Measurements from ENCODE around the gene ABTB1. TPM values are rescaled to one million over a fixed set of nuclear protein-coding genes. Genes with fewer than 3 reads are reported as not detected.

ABTB1 gene
- total and polyA plus RNA-seq, 9 donors = 5.5 to 64.4 (median 26.7) TPM

- no peak for TF ChIP-seq POLR2A (IDR thresholded peaks at IDR 0.05)
- TF ChIP-seq CTCF (IDR thresholded peaks at IDR 0.05) = no peak
- TF ChIP-seq EP300 (IDR thresholded peaks at IDR 0.05) = no peak
- Histone ChIP-seq H3K9me3 (no peaks in the 10 kb centered on the region), H3K4me1 (ENCODE audit: insufficient read depth) (no peaks in the 10 kb centered on the region), H3K27me3 (no peaks in the 10 kb centered on the region), H3K27ac (no peak overlapping the region), H3K36me3 (no peaks in the 10 kb centered on the region), H3K4me3 (no peak overlapping the region)
- DNase-seq = peak in 3 of 5 donors; percentile 15 to 28 (median 16)
- intact Hi-C loops (cut with DNase I) = loop anchor here in 1 of 4 donors (10.0 kb wide), 1 partner anchor 83 kb away; the partner anchor contains the start of genes MCM2 and TPRA1
- 87 to 89% (median 88%) methylated on average over 17 of the region's 17 CpGs for WGBS, 3 donors
Measured at GRCh38 chr3:127677541-127678314, 5.0 kb downstream of the ABTB1 start.

- peak in 1 of 5 donors; percentile 6 for DNase-seq
- WGBS, 3 donors = 91 to 94% (median 92%) methylated on average over 8 of the region's 8 CpGs
- H3K4me3 ChIP-seq = no peak overlapping the region
- H3K27ac ChIP-seq = no peak overlapping the region
- no peaks in the 10 kb centered on the region for H3K4me1 ChIP-seq (ENCODE audit: insufficient read depth)
- H3K27me3 ChIP-seq = no peaks in the 10 kb centered on the region
- TF ChIP-seq EP300 (IDR thresholded peaks at IDR 0.05) (no peak), CTCF (IDR thresholded peaks at IDR 0.05) (no peak), POLR2A (IDR thresholded peaks at IDR 0.05) (no peak)
- H3K9me3 ChIP-seq = no peaks in the 10 kb centered on the region
- intact Hi-C loops (cut with DNase I) = loop anchor here in 1 of 4 donors (10.0 kb wide), 1 partner anchor 83 kb away; the partner anchor contains the start of genes MCM2 and TPRA1
- no peaks in the 10 kb centered on the region for H3K36me3 ChIP-seq
Measured at GRCh38 chr3:127678315-127678599, 5.5 kb downstream of the ABTB1 start.

GRCh38 chr3:127678611-127679533 is 6.1 kb downstream of the ABTB1 start:
- Histone ChIP-seq H3K36me3 (no peaks in the 10 kb centered on the region), H3K4me1 (ENCODE audit: insufficient read depth) (no peaks in the 10 kb centered on the region), H3K27me3 (no peaks in the 10 kb centered on the region), H3K4me3 (no peak overlapping the region), H3K9me3 (no peaks in the 10 kb centered on the region), H3K27ac (no peak overlapping the region)
- intact Hi-C loops (cut with DNase I) = loop anchor here in 1 of 4 donors (10.0 kb wide), 1 partner anchor 84 kb away; the partner anchor contains the start of genes MCM2 and TPRA1
- TF ChIP-seq POLR2A (IDR thresholded peaks at IDR 0.05) (no peak), CTCF (IDR thresholded peaks at IDR 0.05) (no peak), EP300 (IDR thresholded peaks at IDR 0.05) (no peak)
- peak in 4 of 5 donors; percentile 6 to 23 (median 10) for DNase-seq
- 82 to 85% (median 83%) methylated on average over 11 to 12 of the region's 12 CpGs for WGBS, 3 donors

- TF ChIP-seq EP300 (IDR thresholded peaks at IDR 0.05) (no peak), POLR2A (IDR thresholded peaks at IDR 0.05) (no peak), CTCF (IDR thresholded peaks at IDR 0.05) (no peak)
- H3K27me3 ChIP-seq = no peaks in the 10 kb centered on the region
- H3K36me3 ChIP-seq = no peaks in the 10 kb centered on the region
- H3K27ac ChIP-seq = no peak overlapping the region
- intact Hi-C loops (cut with DNase I) = loop anchor here in 1 of 4 donors (10.0 kb wide), 1 partner anchor 85 kb away; the partner anchor contains the start of genes MCM2 and TPRA1
- H3K4me3 ChIP-seq = no peak overlapping the region
- H3K9me3 ChIP-seq = no peaks in the 10 kb centered on the region
- 86 to 87% (median 87%) methylated on average over 16 to 21 of the region's 21 CpGs for WGBS, 3 donors
- DNase-seq = peak in 4 of 5 donors; percentile 4 to 36 (median 24)
- H3K4me1 ChIP-seq (ENCODE audit: insufficient read depth) = no peaks in the 10 kb centered on the region
Measured at GRCh38 chr3:127679534-127680145, 6.9 kb downstream of the ABTB1 start.

All from ovary (tissue), 9 donors.